GM19025 (cell line): ENCODE data around the gene BMP6.

Experiments
- ATAC-seq: cut with Tn5 transposase; IDR thresholded peaks from one replicate; pipeline ENCODE4 v1.9.1; 2021; ENCODE audit warnings: mild to moderate bottlenecking, low read depth, moderate library complexity; ENCODE audit not compliant: unreplicated experiment

The BMP6 gene

GRCh38 chr6:7725849-7726415, at the start of gene BMP6:
BMP6 (plus strand) TSS chr6:7726099; CDS start chr6:7726956, 857 bp downstream.
- peak; percentile 70 for ATAC-seq

GRCh38 chr6:7677229-7677628, 48.7 kb upstream of the BMP6 start:
- ATAC-seq = no peak

GRCh38 chr6:7680393-7681075, 45.4 kb upstream of the BMP6 start:
- ATAC-seq = no peak

- ATAC-seq = no peak
Measured at GRCh38 chr6:7681449-7681848, 44.5 kb upstream of the BMP6 start.

- ATAC-seq = no peak
Measured at GRCh38 chr6:7684076-7684475, 41.8 kb upstream of the BMP6 start.

GRCh38 chr6:7684843-7685242, 41.1 kb upstream of the BMP6 start:
- ATAC-seq = no peak

- no peak for ATAC-seq
Measured at GRCh38 chr6:7685276-7685675, 40.6 kb upstream of the BMP6 start.

GRCh38 chr6:7687145-7688111, 38.5 kb upstream of the BMP6 start:
- ATAC-seq = no peak

- ATAC-seq = no peak
Measured at GRCh38 chr6:7691021-7691420, 34.9 kb upstream of the BMP6 start.

- no peak for ATAC-seq
Measured at GRCh38 chr6:7691675-7692452, 34.0 kb upstream of the BMP6 start.

GRCh38 chr6:7692453-7692784, 33.5 kb upstream of the BMP6 start:
- ATAC-seq = no peak

- no peak for ATAC-seq
Measured at GRCh38 chr6:7693827-7694226, 32.1 kb upstream of the BMP6 start.

- no peak for ATAC-seq
Measured at GRCh38 chr6:7696061-7696460, 29.8 kb upstream of the BMP6 start.

- no peak for ATAC-seq
Measured at GRCh38 chr6:7697432-7697819, 28.5 kb upstream of the BMP6 start.

GRCh38 chr6:7697820-7698623, 27.9 kb upstream of the BMP6 start:
- no peak for ATAC-seq

GRCh38 chr6:7701212-7701834, 24.6 kb upstream of the BMP6 start:
- no peak for ATAC-seq

GRCh38 chr6:7703148-7703680, 22.7 kb upstream of the BMP6 start:
- ATAC-seq = no peak

- ATAC-seq = no peak
Measured at GRCh38 chr6:7705483-7705882, 20.4 kb upstream of the BMP6 start.

- ATAC-seq = no peak
Measured at GRCh38 chr6:7706269-7706668, 19.6 kb upstream of the BMP6 start.
